Suppressor macrophage treated with lipopolysaccharide for 4 hours (primary cell): ENCODE data around the gene COLEC12.

Experiments used
- DNase-seq: peaks from one replicate; pipeline ENCODE4 v3.0.0-alpha.2; 2020

Gene COLEC12

GRCh38 chr18:473802-474201 is 26.7 kb downstream of the COLEC12 start:
- DNase-seq, result no peak

- DNase-seq, result peak; percentile 80
These were observed 28.8 kb downstream of the COLEC12 start for GRCh38 chr18:471716-472115.

- peak; percentile 81 for DNase-seq
These were observed 29.6 kb downstream of the COLEC12 start for GRCh38 chr18:470661-471501.

- DNase-seq, result peak; percentile 58
These were observed 31.3 kb downstream of the COLEC12 start for GRCh38 chr18:468955-469790.

- DNase-seq, result peak; percentile 85
These were observed 36.5 kb downstream of the COLEC12 start for GRCh38 chr18:463827-464541.

GRCh38 chr18:463403-463802 is 37.1 kb downstream of the COLEC12 start:
- DNase-seq, result no peak

- no peak for DNase-seq
These were observed 38.7 kb downstream of the COLEC12 start for GRCh38 chr18:461762-462161.

GRCh38 chr18:460791-461190 is 39.7 kb downstream of the COLEC12 start:
- DNase-seq, result no peak

GRCh38 chr18:459814-460593 is 40.5 kb downstream of the COLEC12 start:
- DNase-seq, result no peak

- DNase-seq, result peak; percentile 29
These were observed 42.7 kb downstream of the COLEC12 start for GRCh38 chr18:457521-458412.

- DNase-seq, result no peak
These were observed 43.4 kb downstream of the COLEC12 start for GRCh38 chr18:457140-457519.

GRCh38 chr18:456361-457139 is 44.0 kb downstream of the COLEC12 start:
- no peak for DNase-seq

GRCh38 chr18:453400-453799 is 47.1 kb downstream of the COLEC12 start:
- DNase-seq, result no peak

- DNase-seq, result peak; percentile 42
These were observed 47.7 kb downstream of the COLEC12 start for GRCh38 chr18:452816-453215.

GRCh38 chr18:449374-449773 is 51.1 kb downstream of the COLEC12 start:
- DNase-seq, result no peak

- no peak for DNase-seq
These were observed 52.2 kb downstream of the COLEC12 start for GRCh38 chr18:448116-448790.

- DNase-seq, result peak; percentile 74
These were observed 53.5 kb downstream of the COLEC12 start for GRCh38 chr18:446941-447560.

GRCh38 chr18:445055-445454 is 55.4 kb downstream of the COLEC12 start:
- DNase-seq, result no peak

- peak; percentile 47 for DNase-seq
These were observed 61.9 kb downstream of the COLEC12 start for GRCh38 chr18:438571-438970.

- no peak for DNase-seq
These were observed 64.6 kb downstream of the COLEC12 start for GRCh38 chr18:435940-436339.
